Measurements from ENCODE around the gene RBPMS2.

- no peak for TF ChIP-seq EZH2 (IDR thresholded peaks at IDR 0.05; ENCODE audit: borderline replicate concordance, low read length)
- no peak for TF ChIP-seq CTCF (conservative IDR thresholded peaks at IDR 0.05 in 1 of 2, IDR thresholded peaks at IDR 0.05 in 1 of 2; ENCODE audit: extremely low read depth in 1 of 2, insufficient read depth in 1 of 2, low read depth in 1 of 2, low read length in 2 of 2)
These were observed 35.7 kb downstream of the RBPMS2 start for GRCh38 chr15:64739577-64740143.
